ENCODE data around the gene TNNT3. TPM values are rescaled to one million over a fixed set of nuclear protein-coding genes. Genes with fewer than 3 reads are reported as not detected.
"Not testable (repeated sequence)": the region's sequence is repeated elsewhere in the genome, so short reads cannot be mapped to it uniquely, and the experiment has no call there.

Gene TNNT3
- 6.1 and 6.7 TPM in 2 replicates for total RNA-seq

DNA sequence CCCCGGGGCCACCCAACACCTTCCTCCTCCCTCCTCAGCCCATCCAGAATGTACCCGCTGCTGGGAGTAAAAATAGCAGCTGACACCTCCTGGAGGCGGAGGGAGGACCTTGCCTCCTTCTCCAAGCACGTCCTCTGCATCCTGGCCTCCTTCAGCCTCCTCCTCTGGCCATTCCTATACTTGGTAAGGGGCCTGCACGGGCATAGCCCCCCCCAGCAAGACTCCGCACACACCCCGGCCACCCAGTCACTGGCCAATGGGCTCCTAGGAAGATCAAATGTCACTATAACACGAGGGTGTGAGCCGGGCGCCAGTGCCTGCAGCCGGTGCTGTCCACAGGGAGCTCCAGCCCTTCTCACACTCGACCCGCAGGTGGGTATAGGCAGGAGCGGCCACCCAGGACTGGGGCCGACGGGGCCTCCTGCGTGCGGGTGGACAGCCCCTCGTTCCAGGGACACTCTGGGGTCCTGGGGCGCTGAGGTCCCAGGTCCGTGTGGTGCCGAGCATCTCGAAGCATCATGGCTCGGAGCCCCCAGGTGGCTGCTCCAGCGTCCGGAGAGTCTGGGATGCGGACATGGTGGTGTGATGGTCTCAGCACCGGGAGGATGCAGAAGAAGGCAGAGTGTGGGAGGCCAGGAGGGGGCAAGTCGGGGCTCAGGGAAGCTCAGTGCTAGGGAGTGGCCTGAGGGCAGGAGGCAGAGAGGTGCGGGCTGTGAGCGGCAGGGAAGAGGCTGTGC, at the start of gene TNNT3:
Gene TNNT3 (plus strand): TSS at position 313 of the 737 bp plus-strand sequence. CDS start 3,172 bp downstream, outside the sequence.
- intact Hi-C loops (cut with micrococcal nuclease): loop anchor here (2.0 to 5.0 kb wide), 3 partner anchors 37 to 81 kb away; partner anchors contain the start of genes LSP1 and TNNI2

DNA sequence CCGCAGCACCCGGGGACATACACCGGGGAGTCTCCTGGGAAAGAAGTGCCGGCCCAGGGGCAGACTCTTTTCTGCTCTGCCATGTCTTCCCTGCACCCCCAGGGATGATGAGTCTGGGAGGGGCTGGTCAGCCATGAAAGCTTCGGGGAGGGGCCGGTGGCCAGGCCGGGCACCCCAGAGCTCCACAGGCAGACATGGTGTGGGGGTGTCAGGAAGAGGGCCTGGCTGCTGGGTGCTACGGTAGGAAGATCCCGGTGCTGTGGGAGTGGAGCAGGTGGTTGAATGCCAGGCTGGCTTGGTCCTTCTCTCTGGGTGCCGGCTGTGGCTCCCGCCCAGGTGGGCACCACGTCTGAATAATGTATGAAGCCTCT, 49.2 kb upstream of the TNNT3 start:
- intact Hi-C loops (cut with micrococcal nuclease): no loop called here

- intact Hi-C loops (cut with micrococcal nuclease): loop anchor here (1.0 kb wide), 1 partner anchor 18 kb away; the partner anchor contains the start of gene LSP1
Measured at GRCh38 chr11:1870721-1871466, 48.6 kb upstream of the TNNT3 start.

- intact Hi-C loops (cut with micrococcal nuclease): loop anchor here (1.0 kb wide), 1 partner anchor 18 kb away; the partner anchor contains the start of gene LSP1
Measured at GRCh38 chr11:1871531-1871930, 48.0 kb upstream of the TNNT3 start.

- intact Hi-C loops (cut with micrococcal nuclease): no loop called here
Measured at GRCh38 chr11:1872267-1872985, 47.1 kb upstream of the TNNT3 start.

GRCh38 chr11:1873048-1873812, 46.3 kb upstream of the TNNT3 start:
- intact Hi-C loops (cut with micrococcal nuclease): no loop called here

GRCh38 chr11:1873813-1874150, 45.7 kb upstream of the TNNT3 start:
- intact Hi-C loops (cut with micrococcal nuclease): not testable (repeated sequence)

- intact Hi-C loops (cut with micrococcal nuclease): not testable (repeated sequence)
Measured at GRCh38 chr11:1874441-1875092, 44.9 kb upstream of the TNNT3 start.

DNA sequence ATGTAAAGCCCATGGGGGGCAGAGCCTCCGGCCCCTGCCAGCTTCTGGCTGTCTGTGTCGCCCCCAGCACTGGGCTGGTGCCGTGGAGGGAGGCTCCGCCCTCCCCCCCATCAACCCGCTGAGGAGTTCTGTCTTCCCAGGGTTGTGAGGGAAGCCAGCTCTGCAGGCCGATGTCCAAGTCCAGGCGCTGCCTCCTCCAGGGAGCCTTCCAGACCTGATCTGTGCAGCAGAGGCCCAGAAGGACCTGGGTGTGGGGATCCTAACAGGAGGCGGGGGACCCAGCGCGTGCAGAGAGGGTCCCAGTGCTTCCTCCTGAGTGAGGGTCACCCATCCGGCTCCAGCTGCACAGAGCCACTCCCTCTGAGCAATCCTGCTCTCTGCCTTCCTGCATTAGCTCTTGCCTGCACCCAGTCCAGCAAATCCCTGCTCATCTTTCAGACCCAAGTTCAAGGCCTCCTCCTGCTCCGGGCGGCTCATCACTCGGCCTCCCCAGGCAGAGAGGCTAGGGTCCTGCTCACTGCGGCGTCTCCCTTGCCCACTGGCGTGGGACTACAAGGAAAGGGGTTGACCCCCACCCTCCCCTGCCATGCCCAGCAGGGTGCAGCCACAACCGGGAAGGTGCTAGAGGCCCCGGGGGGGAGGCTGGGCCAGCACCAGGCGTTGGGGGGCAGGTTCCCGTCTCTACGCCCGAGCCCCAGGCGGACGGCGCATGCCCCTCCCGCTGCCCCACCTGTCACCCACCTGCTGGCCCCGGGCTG, 44.2 kb upstream of the TNNT3 start:
- intact Hi-C loops (cut with micrococcal nuclease): no loop called here

- intact Hi-C loops (cut with micrococcal nuclease): not testable (repeated sequence)
Measured at GRCh38 chr11:1875851-1876301, 43.6 kb upstream of the TNNT3 start.

GRCh38 chr11:1876361-1877063, 43.0 kb upstream of the TNNT3 start:
- intact Hi-C loops (cut with micrococcal nuclease): no loop called here

DNA sequence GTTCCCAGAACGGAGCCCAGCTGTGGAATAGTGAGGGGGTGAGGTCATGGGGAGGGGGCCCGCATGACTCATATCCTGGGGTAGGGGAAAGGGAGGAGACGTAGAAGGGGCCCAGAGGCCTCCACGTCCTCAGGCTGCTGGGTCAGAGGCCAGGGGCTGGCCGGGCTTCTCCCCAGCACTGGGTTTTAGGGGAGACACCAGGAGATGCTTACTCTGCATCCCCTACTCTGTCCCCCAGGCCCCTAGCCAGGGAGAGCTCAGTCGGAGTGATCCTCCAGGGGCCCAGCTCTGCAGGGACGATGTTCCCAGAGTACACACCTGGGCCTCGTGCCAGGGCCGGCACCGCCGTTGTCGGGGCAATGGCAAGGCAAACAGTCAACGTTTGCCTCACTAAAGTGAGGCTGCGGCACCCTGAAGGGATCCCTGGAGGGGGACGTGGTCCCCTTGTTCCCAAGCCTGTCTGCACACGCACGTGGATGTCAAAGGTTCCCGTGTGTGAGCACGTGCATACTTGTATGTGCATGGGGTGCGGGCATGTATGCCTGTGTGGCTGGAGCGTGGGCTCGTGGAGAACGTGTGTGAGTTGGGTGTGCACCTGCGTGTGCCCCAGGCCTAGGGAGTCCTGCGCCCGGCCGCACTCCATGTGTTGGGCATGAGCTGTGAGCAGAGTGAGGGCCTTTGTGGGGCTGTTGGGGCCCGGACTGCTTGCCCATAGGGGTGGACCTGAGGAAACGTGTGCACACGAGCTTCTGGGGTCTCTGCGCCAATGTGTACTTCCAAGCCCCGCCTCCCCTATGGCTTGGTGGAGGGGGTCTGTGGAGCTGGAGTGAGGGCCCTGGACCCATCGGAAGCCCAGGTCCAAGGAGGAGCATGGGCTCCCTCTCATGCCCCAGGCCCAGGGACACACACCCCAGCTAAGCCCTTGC, 42.0 kb upstream of the TNNT3 start:
- intact Hi-C loops (cut with micrococcal nuclease): no loop called here

DNA sequence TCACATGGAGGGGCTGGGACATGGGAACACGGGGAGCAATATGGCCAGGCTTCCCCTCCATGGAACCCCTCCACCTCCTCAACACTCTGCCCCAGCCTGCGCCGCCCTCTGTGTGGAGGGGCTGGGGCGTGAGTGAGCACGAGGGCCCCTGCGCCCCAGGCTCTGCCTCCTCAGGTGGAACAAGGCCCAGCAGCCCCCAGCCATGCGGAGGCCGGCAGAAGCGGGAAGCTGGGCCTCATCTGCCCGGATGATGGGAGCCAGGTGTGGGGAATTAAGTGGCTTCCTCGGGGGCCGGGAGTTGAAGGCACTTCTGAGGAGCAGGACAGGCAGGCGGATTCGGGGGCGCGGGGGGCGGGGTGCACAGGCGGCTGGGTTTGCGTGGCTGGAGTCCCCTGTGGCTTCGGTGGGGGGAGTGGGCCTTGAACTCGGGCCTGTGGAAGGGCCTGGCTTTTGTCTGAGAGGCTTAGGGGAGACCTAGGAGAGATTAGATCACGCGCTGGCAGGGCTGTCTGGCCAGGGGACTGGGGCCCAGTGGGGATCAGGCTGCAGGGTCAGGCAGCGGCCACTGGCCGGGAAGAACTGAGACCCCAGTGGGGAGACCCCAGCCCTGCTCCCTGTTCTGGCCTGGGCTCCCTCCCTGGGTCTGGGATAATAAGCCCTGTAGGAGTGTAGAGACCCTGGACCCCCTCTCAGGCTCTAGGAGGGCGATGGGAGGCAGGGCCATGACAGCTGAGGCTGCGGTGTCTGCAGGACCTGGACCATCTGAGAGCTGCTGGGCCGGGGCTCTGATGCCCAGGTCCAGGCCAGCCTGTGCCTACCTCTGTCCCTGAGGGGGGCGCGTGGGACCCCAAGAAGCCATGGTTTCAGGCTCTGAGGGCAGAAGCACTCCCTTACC, 41.1 kb upstream of the TNNT3 start:
- intact Hi-C loops (cut with micrococcal nuclease): no loop called here

GRCh38 chr11:1879342-1879940, 40.1 kb upstream of the TNNT3 start:
- intact Hi-C loops (cut with micrococcal nuclease): no loop called here

- intact Hi-C loops (cut with micrococcal nuclease): loop anchor here (5.0 kb wide), 1 partner anchor 37 kb away; the partner anchor contains the start of gene TNNT3
Measured at GRCh38 chr11:1879941-1880720, 39.4 kb upstream of the TNNT3 start.

Data from T-helper 1 cell treated with Interleukin-12 subunit alpha and Interleukin-12 subunit beta and Interleukin-4 antibody, amounts not matched to agents 30 ng/mL and 1 ng/mL, for 36 hours (primary cell).